MCF 10A (cell line): Measurements from ENCODE around the gene MCIDAS. TPM values are rescaled to one million over a fixed set of nuclear protein-coding genes. Genes with fewer than 3 reads are reported as not detected.

ENCODE experiments used
- Bru-seq: library from RNA; stranded (reverse); fragments of 400-500 nt; gene quantifications from one replicate; lab custom pipeline; 2021; lab: Mats Ljungman, UMichigan
- BruChase-seq, 2 experiments: library from RNA; stranded (reverse); fragments of 400-500 nt; gene quantifications; one replicate each; lab custom pipeline; 2021; lab: Mats Ljungman, UMichigan
- BruUV-seq: library from RNA; stranded (reverse); fragments of 400-500 nt; replicated peaks from 2 replicates; lab custom pipeline; 2021; lab: Mats Ljungman, UMichigan
- CTCF ChIA-PET: fragments of 300-600 bp; sonication (Branson Sonifier 250); formaldehyde crosslinking; extraction: SDS; loops from one replicate; lab custom pipeline; 2021; ENCODE audit warnings: antibody characterized with exemption, inconsistent platforms; lab: Yijun Ruan, JAX
- POLR2A ChIA-PET: fragments of 300-600, 350-650 bp; sonication (Branson Sonifier 250); formaldehyde crosslinking; extraction: SDS; loops from one replicate; lab custom pipeline; 2020; ENCODE audit warnings: antibody characterized with exemption, inconsistent platforms; lab: Yijun Ruan, JAX
- DNase-seq: peaks from one replicate; pipeline ENCODE4 v3.0.0-alpha.2; 2018; ENCODE audit not compliant: unreplicated experiment
- H3K27ac Mint-ChIP-seq: one replicate; pipeline ENCODE4 v1.8.0; 2022; ENCODE audit warnings: mild to moderate bottlenecking, low read depth, mixed read lengths; ENCODE audit not compliant: unreplicated experiment
- H3K27me3 Mint-ChIP-seq: one replicate; pipeline ENCODE4 v1.8.0; 2022; ENCODE audit warnings: mixed read lengths; ENCODE audit not compliant: insufficient read depth, unreplicated experiment
- H3K36me3 Mint-ChIP-seq: one replicate; pipeline ENCODE4 v1.8.0; 2022; ENCODE audit warnings: mild to moderate bottlenecking, moderate library complexity, mixed read lengths; ENCODE audit not compliant: insufficient read depth, unreplicated experiment
- H3K4me1 Mint-ChIP-seq: one replicate; pipeline ENCODE4 v1.8.0; 2022; ENCODE audit warnings: mixed read lengths; ENCODE audit not compliant: insufficient read depth, unreplicated experiment
- H3K4me3 Mint-ChIP-seq: one replicate; pipeline ENCODE4 v1.8.0; 2022; ENCODE audit warnings: mild to moderate bottlenecking, moderate library complexity, mixed read lengths; ENCODE audit not compliant: unreplicated experiment
- H3K9me3 Mint-ChIP-seq: one replicate; pipeline ENCODE4 v1.8.0; 2022; ENCODE audit warnings: mixed read lengths; ENCODE audit not compliant: unreplicated experiment
- intact Hi-C: fragments of 100-400 bp; cut with micrococcal nuclease; formaldehyde crosslinking; loops from 2 replicates; pipeline ENCODE4 v1.14.1; 2022
- long read RNA-seq: library from polyadenylated mRNA; stranded (forward); transcript quantifications from one replicate; pipeline ENCODE4 v2.0.0, GENCODE V29; 2022
- total RNA-seq: library from RNA; stranded (reverse); gene quantifications from 2 replicates; pipeline ENCODE4 v1.2.3, GENCODE V29; 2022
- TF ChIP-seq, protein P1 (sequence below): fragments of 200-600 bp; IDR thresholded peaks from one replicate; pipeline ENCODE4 v1.8.0; 2022; ENCODE audit warnings: antibody characterized with exemption, mild to moderate bottlenecking; ENCODE audit not compliant: unreplicated experiment

Gene MCIDAS
- total RNA-seq = 1.8 TPM in 2 replicates
- Bru-seq, nascent RNA = percentile 40 among the genes with signal in this experiment
- percentile 29 among the genes with signal in this experiment for BruChase-seq, experiment 1, labeled RNA remaining after a 6-hour chase
- BruChase-seq, experiment 2, labeled RNA remaining after a 2-hour chase = percentile 38 among the genes with signal in this experiment
- long read RNA-seq = 0 reads

DNA sequence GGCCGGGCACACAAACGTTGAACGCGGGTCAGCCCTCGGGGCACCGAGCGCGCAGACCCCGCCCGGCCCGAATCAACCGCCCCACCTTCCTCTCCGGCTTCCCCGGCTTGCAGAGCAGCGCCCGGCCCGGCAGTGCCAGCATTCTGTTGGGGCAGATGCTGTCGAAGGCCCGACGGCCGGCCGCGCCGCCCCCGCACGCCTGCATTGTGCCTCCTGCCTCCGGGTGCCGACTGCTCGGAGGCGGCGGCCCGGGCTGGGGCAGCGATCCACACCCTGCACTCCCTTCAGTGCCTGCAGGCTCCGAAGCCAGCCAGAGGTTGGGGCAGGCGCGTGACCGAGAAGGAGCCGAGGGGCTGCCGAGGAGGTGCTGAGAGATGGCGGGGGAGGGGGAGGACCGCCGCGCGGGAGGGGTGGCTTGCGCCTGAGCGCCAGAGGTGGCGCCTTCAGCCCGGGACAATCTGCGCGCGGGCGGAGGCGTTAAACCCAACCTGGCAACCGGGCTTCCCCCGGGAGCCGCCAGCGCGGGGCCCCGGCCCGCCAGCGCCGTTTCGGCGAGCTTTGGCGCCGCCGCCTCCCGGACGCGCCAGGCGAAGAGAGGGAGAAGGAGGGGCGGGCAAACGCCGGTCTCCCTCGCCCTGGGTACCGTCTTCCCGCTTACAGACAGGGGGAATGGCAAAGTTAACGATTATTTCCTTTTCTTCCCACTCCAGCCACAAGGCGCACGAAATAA lies at the start of gene MCIDAS:
Gene MCIDAS (minus strand): TSS at position 382 of the 730 bp plus-strand sequence. CDS start 177 bp downstream, at position 205.
- Mint-ChIP-seq H3K9me3 (no peaks in the 10 kb centered on the region), H3K4me3 (peak within 1 kb of the TSS; percentile 74), H3K27ac (no peak within 1 kb of the TSS), H3K4me1 (no peaks in the 10 kb centered on the region), H3K36me3 (no peaks in the 10 kb centered on the region), H3K27me3 (no peaks in the 10 kb centered on the region)
- peak; percentile 81 for DNase-seq
- TF ChIP-seq, protein P1, sequence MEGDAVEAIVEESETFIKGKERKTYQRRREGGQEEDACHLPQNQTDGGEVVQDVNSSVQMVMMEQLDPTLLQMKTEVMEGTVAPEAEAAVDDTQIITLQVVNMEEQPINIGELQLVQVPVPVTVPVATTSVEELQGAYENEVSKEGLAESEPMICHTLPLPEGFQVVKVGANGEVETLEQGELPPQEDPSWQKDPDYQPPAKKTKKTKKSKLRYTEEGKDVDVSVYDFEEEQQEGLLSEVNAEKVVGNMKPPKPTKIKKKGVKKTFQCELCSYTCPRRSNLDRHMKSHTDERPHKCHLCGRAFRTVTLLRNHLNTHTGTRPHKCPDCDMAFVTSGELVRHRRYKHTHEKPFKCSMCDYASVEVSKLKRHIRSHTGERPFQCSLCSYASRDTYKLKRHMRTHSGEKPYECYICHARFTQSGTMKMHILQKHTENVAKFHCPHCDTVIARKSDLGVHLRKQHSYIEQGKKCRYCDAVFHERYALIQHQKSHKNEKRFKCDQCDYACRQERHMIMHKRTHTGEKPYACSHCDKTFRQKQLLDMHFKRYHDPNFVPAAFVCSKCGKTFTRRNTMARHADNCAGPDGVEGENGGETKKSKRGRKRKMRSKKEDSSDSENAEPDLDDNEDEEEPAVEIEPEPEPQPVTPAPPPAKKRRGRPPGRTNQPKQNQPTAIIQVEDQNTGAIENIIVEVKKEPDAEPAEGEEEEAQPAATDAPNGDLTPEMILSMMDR = peak; percentile 31
- ChIA-PET CTCF (interaction anchor here (0.7 to 3.5 kb wide), 15 partner anchors 8 to 473 kb away, joined by 3 to 17 read pairs (median 8); partner anchors contain the start of genes DHX29 and MTREX), POLR2A (interaction anchor here (0.7 to 1.8 kb wide), 6 partner anchors 9 to 80 kb away, joined by 3 to 6 read pairs (median 4); partner anchors contain the start of gene GPX8)
- BruUV-seq = no TSS peak
- intact Hi-C loops = loop anchor here (1.0 kb wide), 1 partner anchor 467 kb away; no protein-coding TSS in a partner anchor

- BruUV-seq = no TSS peak
- peak; percentile 34 for DNase-seq
- no peaks in the 10 kb centered on the region for H3K27me3 Mint-ChIP-seq
- POLR2A ChIA-PET = no interaction called here
- CTCF ChIA-PET = interaction anchor here (0.6 to 1.2 kb wide), 3 partner anchors 9 to 51 kb away, joined by 3 to 4 read pairs (median 3); no protein-coding TSS in a partner anchor
- TF ChIP-seq, protein P1 = no peak
- H3K27ac Mint-ChIP-seq = peak overlapping the region; percentile 18
- H3K36me3 Mint-ChIP-seq = peaks cover 85% of the 10 kb centered on the region
- H3K9me3 Mint-ChIP-seq = no peaks in the 10 kb centered on the region
- no peak overlapping the region for H3K4me3 Mint-ChIP-seq
- H3K4me1 Mint-ChIP-seq = no peaks in the 10 kb centered on the region
- intact Hi-C loops = no loop called here
Observed at GRCh38 chr5:55276771-55277170, 49.7 kb upstream of the MCIDAS start.

DNA sequence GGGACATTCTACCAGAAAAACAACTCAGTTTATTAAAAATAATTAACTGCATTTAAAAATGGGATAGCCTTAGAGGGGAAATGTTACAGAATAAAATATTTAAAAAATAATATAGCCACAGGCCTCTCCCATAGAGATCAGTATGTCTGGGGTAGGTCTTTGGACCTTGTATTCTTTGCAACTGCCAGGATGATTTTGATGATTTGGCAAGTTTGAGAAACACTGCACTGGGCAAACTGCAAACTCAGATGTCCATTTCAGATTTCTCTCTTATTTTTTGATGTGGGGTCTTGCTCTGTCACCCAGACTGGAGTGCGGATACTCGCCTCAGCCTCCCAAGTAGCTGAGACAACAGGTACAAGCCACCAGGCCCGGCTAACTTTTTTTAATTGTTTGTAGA lies 31.2 kb upstream of the MCIDAS start:
- intact Hi-C loops = no loop called here

More for the DNA sequence above, 31.2 kb upstream of the MCIDAS start:
- BruUV-seq = no TSS peak
- TF ChIP-seq, protein P1 = no peak
- no peaks in the 10 kb centered on the region for H3K27me3 Mint-ChIP-seq
- POLR2A ChIA-PET = interaction anchor here (0.6 to 2.0 kb wide), 8 partner anchors 9 to 1905 kb away, joined by 3 to 14 read pairs (median 3); partner anchors contain the start of genes CCNO, DHX29 and MTREX
- no peak overlapping the region for H3K4me3 Mint-ChIP-seq
- no peaks in the 10 kb centered on the region for H3K9me3 Mint-ChIP-seq
- peaks cover 66% of the 10 kb centered on the region for H3K36me3 Mint-ChIP-seq
- H3K4me1 Mint-ChIP-seq = no peaks in the 10 kb centered on the region
- no peak for DNase-seq
- no peak overlapping the region for H3K27ac Mint-ChIP-seq
- CTCF ChIA-PET = interaction anchor here (0.6 to 1.6 kb wide), 4 partner anchors 9 to 83 kb away, joined by 3 to 4 read pairs (median 4); no protein-coding TSS in a partner anchor
